ENCODE results near the gene TGFB1.
"Not testable (repeated sequence)": the region's sequence is repeated elsewhere in the genome, so short reads cannot be mapped to it uniquely, and the experiment has no call there.

The TGFB1 gene

GRCh38 chr19:41355035-41355434 is 1.3 kb upstream of the TGFB1 start:
- no peak for DNase-seq (ENCODE audit: low read depth)
- H3K4me3 ChIP-seq (ENCODE audit: control insufficient read depth, low read depth, low read length) = no peak overlapping the region
- TF ChIP-seq CTCF (IDR thresholded peaks at IDR 0.05; ENCODE audit: control insufficient read depth, insufficient read depth, low read depth, low read length, missing control alignments) = no peak

- no peak for TF ChIP-seq CTCF (IDR thresholded peaks at IDR 0.05; ENCODE audit: control insufficient read depth, insufficient read depth, low read depth, low read length, missing control alignments)
- H3K4me3 ChIP-seq (ENCODE audit: control insufficient read depth, low read depth, low read length) = peak overlapping the region; percentile 97
- no peak for DNase-seq (ENCODE audit: low read depth)
Observed at GRCh38 chr19:41354343-41354953, 726 bp upstream of the TGFB1 start.

DNA sequence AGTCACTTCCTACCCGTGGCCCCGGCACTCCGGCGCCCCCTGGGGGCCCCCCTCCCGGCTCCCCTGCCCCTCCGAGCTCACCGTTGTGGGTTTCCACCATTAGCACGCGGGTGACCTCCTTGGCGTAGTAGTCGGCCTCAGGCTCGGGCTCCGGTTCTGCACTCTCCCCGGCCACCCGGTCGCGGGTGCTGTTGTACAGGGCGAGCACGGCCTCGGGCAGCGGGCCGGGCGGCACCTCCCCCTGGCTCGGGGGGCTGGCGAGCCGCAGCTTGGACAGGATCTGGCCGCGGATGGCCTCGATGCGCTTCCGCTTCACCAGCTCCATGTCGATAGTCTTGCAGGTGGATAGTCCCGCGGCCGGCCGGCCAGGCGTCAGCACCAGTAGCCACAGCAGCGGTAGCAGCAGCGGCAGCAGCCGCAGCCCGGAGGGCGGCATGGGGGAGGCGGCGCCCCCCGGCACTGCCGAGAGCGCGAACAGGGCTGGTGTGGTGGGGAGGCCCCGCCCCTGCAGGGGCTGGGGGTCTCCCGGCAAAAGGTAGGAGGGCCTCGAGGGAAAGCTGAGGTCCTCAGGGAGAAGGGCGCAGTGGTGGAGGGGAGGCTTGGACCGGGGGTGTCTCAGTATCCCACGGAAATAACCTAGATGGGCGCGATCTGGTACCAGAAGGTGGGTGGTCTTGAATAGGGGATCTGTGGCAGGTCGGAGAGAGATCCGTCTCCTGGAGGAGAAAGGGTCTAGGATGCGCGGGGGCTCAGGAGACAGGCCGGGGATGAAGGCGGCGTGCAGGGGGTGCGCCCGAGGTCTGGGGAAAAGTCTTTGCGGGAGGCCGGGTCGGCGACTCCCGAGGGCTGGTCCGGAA is 885 bp downstream of the TGFB1 start:
- peak overlapping the region; percentile 97 for H3K4me3 ChIP-seq (ENCODE audit: control insufficient read depth, low read depth, low read length)
- DNase-seq (ENCODE audit: low read depth) = no peak

DNA sequence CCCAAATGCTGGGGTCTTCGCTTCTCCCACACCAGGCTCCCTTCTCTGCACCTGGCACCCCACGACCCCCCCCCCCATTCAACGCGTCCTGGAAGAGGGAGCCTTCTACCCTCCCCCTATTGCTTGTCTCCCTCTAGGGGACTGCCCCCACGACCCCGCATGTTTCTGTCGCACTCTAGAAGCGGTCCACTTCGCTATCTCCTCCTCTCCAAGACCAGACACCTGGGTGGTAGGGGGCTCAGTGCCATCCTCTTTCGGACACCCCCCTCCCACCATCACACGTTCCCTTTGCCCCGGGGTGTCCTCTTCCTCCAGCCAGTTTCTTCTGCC is 1.5 kb downstream of the TGFB1 start:
- TF ChIP-seq CTCF (IDR thresholded peaks at IDR 0.05; ENCODE audit: control insufficient read depth, insufficient read depth, low read depth, low read length, missing control alignments) = no peak
- peak overlapping the region; percentile 97 for H3K4me3 ChIP-seq (ENCODE audit: control insufficient read depth, low read depth, low read length)
- DNase-seq (ENCODE audit: low read depth) = no peak

More for the DNA sequence above, 885 bp downstream of the TGFB1 start:
- peak; percentile 66 for TF ChIP-seq CTCF (IDR thresholded peaks at IDR 0.05; ENCODE audit: control insufficient read depth, insufficient read depth, low read depth, low read length, missing control alignments)

DNA sequence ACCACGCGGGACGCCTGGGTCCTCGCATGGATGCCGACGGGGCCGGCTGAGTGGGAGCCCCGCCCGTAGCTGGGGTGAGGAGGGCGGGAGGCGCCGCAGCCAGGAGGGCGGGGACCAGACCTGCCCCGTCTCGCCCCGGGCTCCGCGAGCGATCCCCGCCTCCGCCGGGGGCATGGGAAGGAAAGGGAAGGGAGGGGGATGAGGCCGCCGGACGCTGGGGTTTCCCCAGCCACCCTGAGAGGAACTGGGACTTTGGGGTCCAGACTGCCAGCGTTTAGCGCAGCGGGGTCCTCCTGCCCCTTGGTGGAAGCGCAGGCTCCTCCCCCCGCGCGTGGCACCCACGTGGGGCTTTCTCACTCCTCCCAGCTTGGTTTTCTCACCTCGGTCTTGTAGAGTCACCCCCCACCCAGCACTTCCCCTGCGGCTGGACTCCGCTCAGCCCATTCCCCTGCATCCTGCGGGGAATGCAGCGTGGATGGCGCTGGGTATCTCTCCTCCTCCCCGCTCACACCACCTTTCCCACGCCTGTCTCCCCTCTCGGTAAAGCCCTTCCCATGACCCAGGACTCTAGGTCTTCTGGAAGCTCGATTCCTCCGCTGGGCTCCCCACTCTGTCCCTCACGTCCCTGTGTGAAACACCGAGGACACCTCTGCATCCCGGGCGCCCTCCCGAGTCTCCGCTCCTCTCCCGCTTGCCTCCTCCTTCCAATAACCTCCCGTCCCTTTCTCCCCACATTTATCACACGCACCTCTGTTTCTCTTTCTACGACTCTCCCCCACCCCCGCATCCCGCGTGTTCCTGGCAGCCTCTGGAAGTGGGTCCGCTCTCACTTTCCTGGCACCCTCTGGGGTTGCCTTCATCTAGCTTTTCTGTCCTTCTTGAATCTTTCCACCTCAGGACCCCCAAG is 2.1 kb downstream of the TGFB1 start:
- no peak for TF ChIP-seq CTCF (IDR thresholded peaks at IDR 0.05; ENCODE audit: control insufficient read depth, insufficient read depth, low read depth, low read length, missing control alignments)
- DNase-seq (ENCODE audit: low read depth) = no peak
- peak overlapping the region; percentile 97 for H3K4me3 ChIP-seq (ENCODE audit: control insufficient read depth, low read depth, low read length)

DNA sequence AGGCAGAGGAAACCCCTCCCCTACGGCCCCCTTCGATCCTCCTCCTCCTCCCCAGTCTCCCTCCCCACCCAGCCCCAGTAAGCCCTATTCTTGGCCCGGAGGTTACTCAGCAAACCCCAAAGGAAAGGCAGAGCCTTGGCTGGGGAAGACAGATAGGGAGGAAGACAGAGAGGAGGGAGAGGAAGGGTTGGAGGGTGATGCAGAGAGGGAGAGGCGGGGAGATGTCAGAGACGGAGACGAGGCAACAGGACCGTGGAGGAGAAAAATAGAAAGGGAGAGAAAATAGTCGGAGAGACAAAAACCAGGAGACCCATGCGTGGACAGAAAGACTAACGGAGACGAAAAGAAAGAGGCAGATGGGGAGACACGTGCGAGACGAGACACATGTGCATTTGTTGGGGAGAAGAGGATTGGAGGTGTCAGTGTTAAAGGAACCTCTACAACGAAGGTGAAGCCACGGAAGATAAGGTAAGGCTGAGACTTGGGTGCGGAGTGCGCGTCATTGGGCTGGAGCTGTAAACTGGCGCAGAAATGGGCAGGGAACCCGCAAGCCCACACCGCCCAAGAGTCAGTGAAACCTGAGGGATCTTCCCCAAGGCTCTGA is 2.9 kb downstream of the TGFB1 start:
- no peak for DNase-seq (ENCODE audit: low read depth)
- TF ChIP-seq CTCF (IDR thresholded peaks at IDR 0.05; ENCODE audit: control insufficient read depth, insufficient read depth, low read depth, low read length, missing control alignments) = no peak
- peak overlapping the region; percentile 97 for H3K4me3 ChIP-seq (ENCODE audit: control insufficient read depth, low read depth, low read length)

- H3K4me3 ChIP-seq (ENCODE audit: control insufficient read depth, low read depth, low read length); DNase-seq (ENCODE audit: low read depth): not testable (repeated sequence)
Observed at GRCh38 chr19:41346916-41347315, 6.8 kb downstream of the TGFB1 start.

All from AG09309 (cell line).